GM12878 (cell line): ENCODE data around the gene MTFP1. TPM values are rescaled to one million over a fixed set of nuclear protein-coding genes. Genes with fewer than 3 reads are reported as not detected.

Source experiments
- ATAC-seq: fragments of 200-7000 bp; cut with Tn5 transposase; 3 replicates; pipeline ENCODE4 v1.9.1; 2020; ENCODE audit warnings: mild to moderate bottlenecking, moderate library complexity
- BruUV-seq: library from RNA; stranded (reverse); fragments of 400-500 nt; replicated peaks from 2 replicates; lab custom pipeline; 2021; lab: Mats Ljungman, UMichigan
- CTCF ChIA-PET: fragments of 300-600 bp; sonication (Branson Sonifier 250); formaldehyde crosslinking; extraction: SDS; loops from one replicate; lab custom pipeline; 2021; ENCODE audit warnings: inconsistent platforms; lab: Yijun Ruan, JAX
- POLR2A ChIA-PET: fragments of 350-600 bp; formaldehyde crosslinking; extraction: SDS; loops from one replicate; lab custom pipeline; 2021; ENCODE audit warnings: inconsistent platforms; lab: Charles Lee
- RAD21 ChIA-PET: fragments of 300-600 bp; sonication (Branson Sonifier 250); formaldehyde crosslinking; loops from one replicate; lab custom pipeline; 2023; ENCODE audit warnings: antibody characterized with exemption; ENCODE audit not compliant: unreplicated experiment; lab: Charles Lee
- SMC1A ChIA-PET: fragments of 300-600 bp; sonication (Branson Sonifier 250); formaldehyde crosslinking; loops from one replicate; lab custom pipeline; 2023; ENCODE audit not compliant: unreplicated experiment, uncharacterized antibody; lab: Charles Lee
- DNase-seq: peaks from one replicate; pipeline ENCODE4 v3.0.0-alpha.2; 2011; ENCODE audit warnings: low read depth, low spot score
- FAIRE-seq: peaks from 3 replicates; lab custom pipeline; 2011; peaks lifted over from hg19 to GRCh38; lab: Jason Lieb, UNC
- H2AFZ ChIP-seq: 2 replicates; pipeline ENCODE4 v1.6.0; 2011; ENCODE audit warnings: low read depth, low read length, control low read depth; ENCODE audit not compliant: control insufficient read depth
- H3K27ac ChIP-seq: 2 replicates; pipeline ENCODE4 v1.5.1; 2011; ENCODE audit warnings: control low read depth; ENCODE audit not compliant: control insufficient read depth, insufficient read depth
- H3K27me3 ChIP-seq, 2 experiments: replicated peaks in 1 of 2; 2 replicates each; pipeline versions ENCODE4 v1.6.0 to v1.6.1; 2011; ENCODE audit warnings: low read length in 1 of 2; ENCODE audit not compliant: control insufficient read depth in 2 of 2, insufficient read depth in 2 of 2
- H3K36me3 ChIP-seq, 2 experiments: 2 replicates each; pipeline ENCODE4 v1.5.1; 2011; ENCODE audit warnings: low read length in 1 of 2; ENCODE audit not compliant: control insufficient read depth in 2 of 2, insufficient read depth in 2 of 2
- H3K4me1 ChIP-seq: 2 replicates; pipeline ENCODE4 v1.6.1; 2011; ENCODE audit warnings: mild to moderate bottlenecking, low read length, moderate library complexity, mixed read lengths; ENCODE audit not compliant: control insufficient read depth, insufficient read depth
- H3K4me2 ChIP-seq: 2 replicates; pipeline ENCODE4 v1.6.0; 2011; ENCODE audit warnings: control low read depth; ENCODE audit not compliant: control insufficient read depth, insufficient read depth
- H3K4me3 ChIP-seq: fragments of 200-600 bp; sonication (generic); 2 replicates; pipeline ENCODE4 v1.5.1; 2016
- H3K79me2 ChIP-seq: 2 replicates; pipeline ENCODE4 v1.6.0; 2011; ENCODE audit warnings: low read length; ENCODE audit not compliant: control insufficient read depth, insufficient read depth
- H3K9ac ChIP-seq: 2 replicates; pipeline ENCODE4 v1.8.0; 2011; ENCODE audit warnings: low read length, control low read depth, mixed read lengths; ENCODE audit not compliant: control insufficient read depth, insufficient read depth
- H3K9me3 ChIP-seq: replicated peaks from 3 replicates; pipeline ENCODE4 v1.5.1; 2011; ENCODE audit warnings: mild to moderate bottlenecking, low read length; ENCODE audit not compliant: control insufficient read depth, insufficient read depth
- H4K20me1 ChIP-seq: 2 replicates; pipeline ENCODE4 v1.6.0; 2011; ENCODE audit not compliant: control insufficient read depth, insufficient read depth
- CBX3 ChIP-seq: fragments of 200-600 bp; sonication (generic); IDR thresholded peaks from 2 replicates; pipeline ENCODE4 v1.6.1; 2016; ENCODE audit warnings: low read depth, borderline replicate concordance
- ELK1 ChIP-seq: IDR thresholded peaks from 2 replicates; pipeline ENCODE4 v1.6.1; 2012; ENCODE audit warnings: low read depth, low read length, improper control_type of control experiment
- EP300 ChIP-seq, 2 experiments: fragments of 150-350 bp in 1 of 2; IDR thresholded peaks; 2 replicates each; pipeline ENCODE4 v1.6.1; 2011 to 2012; ENCODE audit warnings: low read depth in 2 of 2, low read length in 2 of 2, borderline replicate concordance in 1 of 2, improper control_type of control experiment in 1 of 2, inconsistent platforms in 1 of 2; ENCODE audit not compliant: control insufficient read depth in 1 of 2
- ETV6 ChIP-seq, 2 experiments: fragments of 450-650 bp in 1 of 2; IDR thresholded peaks in 1 of 2; conservative IDR thresholded peaks in 1 of 2; 2 replicates each; pipeline ENCODE4 v1.6.1; 2014; ENCODE audit warnings: antibody characterized with exemption in 1 of 2, borderline replicate concordance in 1 of 2, low read depth in 1 of 2, mild to moderate bottlenecking in 1 of 2, moderate library complexity in 1 of 2
- FOXM1 ChIP-seq: IDR thresholded peaks from 2 replicates; pipeline ENCODE4 v1.6.1; 2012; ENCODE audit warnings: low read depth, mild to moderate bottlenecking, inconsistent platforms, low read length, moderate library complexity
- MLLT1 ChIP-seq: fragments of 450-650 bp; IDR thresholded peaks from 2 replicates; pipeline ENCODE4 v1.6.1; 2016; ENCODE audit warnings: mild to moderate bottlenecking
- MTA3 ChIP-seq: IDR thresholded peaks from 2 replicates; pipeline ENCODE4 v1.6.1; 2012; ENCODE audit warnings: low read length, inconsistent platforms, borderline replicate concordance
- PML ChIP-seq: IDR thresholded peaks from 2 replicates; pipeline ENCODE4 v1.6.1; 2012; ENCODE audit warnings: low read length, inconsistent platforms
- RCOR1 ChIP-seq: conservative IDR thresholded peaks from 2 replicates; pipeline ENCODE4 v1.6.1; 2012; ENCODE audit warnings: low read depth, low read length, improper control_type of control experiment
- SPI1 ChIP-seq: IDR thresholded peaks from 2 replicates; pipeline ENCODE4 v1.6.1; 2011; ENCODE audit warnings: low read depth, mild to moderate bottlenecking, low read length, moderate library complexity, borderline replicate concordance; ENCODE audit not compliant: insufficient read depth
- STAT1 ChIP-seq: fragments of 450-650 bp; conservative IDR thresholded peaks from 2 replicates; pipeline ENCODE4 v1.6.1; 2014; ENCODE audit warnings: antibody characterized with exemption, mild to moderate bottlenecking
- TAF1 ChIP-seq: IDR thresholded peaks from 2 replicates; pipeline ENCODE4 v1.6.1; 2011; ENCODE audit warnings: mild to moderate bottlenecking, low read depth, low read length, borderline replicate concordance
- YBX1 ChIP-seq: fragments of 450-650 bp; IDR thresholded peaks from 2 replicates; pipeline ENCODE4 v1.6.1; 2016; ENCODE audit warnings: antibody characterized with exemption
- ZSCAN29 ChIP-seq: fragments of 450-650 bp; IDR thresholded peaks from 2 replicates; pipeline ENCODE4 v1.6.1; 2017; ENCODE audit warnings: mild to moderate bottlenecking, moderate library complexity
- ZZZ3 ChIP-seq: IDR thresholded peaks from 2 replicates; pipeline ENCODE4 v1.6.1; 2011; ENCODE audit warnings: low read depth; ENCODE audit not compliant: control insufficient read depth, insufficient read length
- WGBS: methylation state at CpG from one replicate; pipeline ENCODE4 v1.1.6; 2016; ENCODE audit warnings: low lambda C conversion rate; ENCODE audit not compliant: insufficient replicate concordance, insufficient coverage; ENCODE audit errors: missing lambda C conversion rate; 5-methylcytosine and 5-hydroxymethylcytosine counted together
- in situ Hi-C: fragments of 300-500 bp; cut with MboI; formaldehyde crosslinking; loops from 9 replicates; pipeline ENCODE4 v1.14.3; 2018; ENCODE audit warnings: mixed read lengths
- intact Hi-C: fragments of 100-400 bp; cut with micrococcal nuclease; formaldehyde crosslinking; loops from one replicate; pipeline ENCODE4 v1.14.2; 2022; ENCODE audit not compliant: unreplicated experiment
- polyA plus RNA-seq, 11 experiments: library from polyadenylated mRNA; depleted of rRNA in 4 of 11; unstranded in 6 of 11; stranded (reverse) in 5 of 11; fragments of >200 nt; fragmentation: Nextera tagmentation in 4 of 11; fragmentation: Illumina TruSeq in 1 of 11; extraction: Ambion mirVana in 4 of 11; extraction: Trizol in 1 of 11; gene quantifications; 1 replicate in 1 of 11; 2 replicates in 10 of 11; pipeline versions ENCODE4 v1.2.1 to v1.2.3, GENCODE V29; 2011 to 2016; ENCODE audit warnings: inconsistent platforms in 2 of 11, missing spikeins in 2 of 11, low read depth in 1 of 11
- total RNA-seq, 4 experiments: library from RNA; depleted of rRNA in 3 of 4; stranded (reverse); fragments of >200 nt in 3 of 4; fragmentation: Illumina TruSeq in 1 of 4; extraction: Trizol in 1 of 4; gene quantifications; 2 replicates each; pipeline versions ENCODE4 v1.2.1 to v1.2.3, GENCODE V29; 2013 to 2021

Gene MTFP1
- total and polyA plus RNA-seq, 10 of the 15 experiments (the other 5 are each of a cell fraction or from before 2014, with no cell fraction given) = 20.5 to 133 (median 59.8) TPM

GRCh38 chr22:30438559-30438958 is 13.0 kb downstream of the MTFP1 start:
- H3K27ac ChIP-seq = no peak overlapping the region
- TF ChIP-seq ELK1 (no peak), RCOR1 (no peak), PML (no peak), YBX1 (no peak), SPI1 (no peak), MTA3 (no peak), CBX3 (no peak), ZZZ3 (no peak), MLLT1 (no peak), STAT1 (no peak), TAF1 (no peak), FOXM1 (no peak), ZSCAN29 (no peak), ETV6 (conservative IDR thresholded peaks at IDR 0.05 in 1 of 2, IDR thresholded peaks at IDR 0.05 in 1 of 2; ENCODE audit: borderline replicate concordance in 1 of 2, low read depth in 1 of 2) (no peak), EP300 (IDR thresholded peaks at IDR 0.05; ENCODE audit: borderline replicate concordance in 1 of 2, control insufficient read depth in 1 of 2, low read depth in 2 of 2, low read length in 2 of 2) (no peak)
- TF ChIP-seq, all 136 proteins: peak for 0
- ATAC-seq (no peak), DNase-seq (no peak), FAIRE-seq (no peak)
- ChIA-PET POLR2A (interaction anchor here (2.3 kb wide), 1 partner anchor 14 kb away, joined by 12 read pairs; no protein-coding TSS in a partner anchor), CTCF (interaction anchor here (1.1 to 2.0 kb wide), 2 partner anchors 12 to 14 kb away, joined by 4 to 9 read pairs; partner anchors contain the start of gene MTFP1), SMC1A (interaction anchor here (2.6 kb wide), 1 partner anchor 15 kb away, joined by 11 read pairs; no protein-coding TSS in a partner anchor), RAD21 (no interaction called here)
- Histone ChIP-seq H3K9me3 (peaks cover 8% of the 10 kb centered on the region; the same call in 2 of the 3 replicates), H2AFZ (no peak overlapping the region), H4K20me1 (no peaks in the 10 kb centered on the region), H3K4me3 (no peak overlapping the region), H3K9ac (no peak overlapping the region), H3K4me1 (peaks cover 20% of the 10 kb centered on the region), H3K36me3 (no peaks in the 10 kb centered on the region), H3K4me2 (no peak overlapping the region), H3K79me2 (no peaks in the 10 kb centered on the region), H3K27me3 (no peaks in the 10 kb centered on the region)
- 46% methylated on average over 3 of the region's 3 CpGs for WGBS
- in situ Hi-C loops = no loop called here
- no TSS peak for BruUV-seq
- intact Hi-C loops = no loop called here
